Heart right ventricle (tissue), 16 donors: Measurements from ENCODE around the gene FAF1. TPM values are rescaled to one million over a fixed set of nuclear protein-coding genes. Genes with fewer than 3 reads are reported as not detected.

Source experiments
- ATAC-seq, 8 donors: fragments of 200-7000 bp; cut with Tn5 transposase; one replicate each; pipeline ENCODE4 v1.9.1; 2020; ENCODE audit warnings: mild to moderate bottlenecking in 8 of 8, moderate library complexity in 8 of 8, moderate number of reproducible peaks in 1 of 8
- DNase-seq, 2 donors: peaks; one replicate each; pipeline ENCODE4 v3.0.0-alpha.2; 2020
- H3K27ac ChIP-seq, 10 donors: fragments of 200-600 bp; sonication (generic) in 2 of 10; one replicate each; pipeline versions ENCODE4 v1.5.0 to v1.8.0; 2020 to 2022; ENCODE audit warnings: mild to moderate bottlenecking in 3 of 10
- H3K27me3 ChIP-seq, 7 donors: fragments of 200-600 bp; one replicate each; pipeline ENCODE4 v1.8.0; 2021 to 2022; ENCODE audit warnings: mild to moderate bottlenecking in 2 of 7
- H3K36me3 ChIP-seq, 9 donors: fragments of 200-600 bp; sonication (generic) in 1 of 9; one replicate each; pipeline versions ENCODE4 v1.5.0 to v1.8.0; 2020 to 2022; ENCODE audit warnings: mild to moderate bottlenecking in 2 of 9
- H3K4me1 ChIP-seq, 9 donors: fragments of 200-600 bp; sonication (generic) in 1 of 9; one replicate each; pipeline versions ENCODE4 v1.5.0 to v1.8.0; 2020 to 2022; ENCODE audit warnings: mild to moderate bottlenecking in 4 of 9
- H3K4me3 ChIP-seq, 10 donors: fragments of 200-600 bp; sonication (generic) in 2 of 10; one replicate each; pipeline versions ENCODE4 v1.5.0 to v1.8.0; 2020 to 2022; ENCODE audit warnings: mild to moderate bottlenecking in 7 of 10, moderate library complexity in 2 of 10
- H3K9me3 ChIP-seq, 11 donors: fragments of 200-600 bp in 10 of 11; sonication (generic) in 2 of 11; one replicate each; pipeline versions ENCODE4 v1.5.0 to v1.8.0; 2013 to 2022; ENCODE audit warnings: mild to moderate bottlenecking in 2 of 11, control low read depth in 1 of 11, moderate library complexity in 1 of 11
- CTCF ChIP-seq, 9 donors: fragments of 200-600 bp; sonication (generic) in 2 of 9; IDR thresholded peaks; one replicate each; pipeline versions ENCODE4 v1.5.0 to v1.8.0; 2021 to 2022; ENCODE audit warnings: antibody characterized with exemption in 9 of 9, mild to moderate bottlenecking in 5 of 9, moderate library complexity in 1 of 9
- WGBS, 2 donors: extraction: QIAGEN DNeasy Blood & Tissue Kit; methylation state at CpG; one replicate each; pipeline ENCODE4 v1.1.7; 2013; ENCODE audit warnings: inconsistent platforms in 1 of 2; 5-methylcytosine and 5-hydroxymethylcytosine counted together
- intact Hi-C, 10 donors: fragments of 100-400 bp; cut with DNase I; formaldehyde crosslinking; loops; one replicate each; pipeline versions ENCODE4 v1.11.1 to v1.14.2; 2022
- polyA plus RNA-seq, 2 donors: library from polyadenylated mRNA; stranded (reverse); fragments of 200-250 nt; gene quantifications; one replicate each; pipeline ENCODE4 v1.2.3, GENCODE V29; 2013
- total RNA-seq, 10 donors: library from RNA; stranded (reverse); fragmentation: NEBNext Ultra II Directional in 3 of 10; extraction: Animal tissue kit (Norgen Biotek cat#: 25700) in 3 of 10; gene quantifications; one replicate each; pipeline versions ENCODE4 v1.2.1 to v1.2.4, GENCODE V29; 2021 to 2023
- donor health status: Arrhythmogenic right ventricular cardiomyopathy.
- donor health status: ischemic (EF 13 %, LVEDD 7.1; RV severe dilation, severe dysfunction).
- donor health status: healthy with polysubstance abuse.
- donor health status: DM: no; HTN: yes; CAD: no.
- donor health status: DM: no; HTN: no; CAD: no.
- donor health status: ischemic (EF 25% LVEDD 6.9; RV normal size, moderate dysfunction).
- donor health status: ischemic (EF 25% LVEDD 5.7; RV mildly dilated, moderate dysfunction).
- donor health status: healthy.
- donor health status: DM: yes; HTN: yes; CAD: no.
- donor health status: Ischemic cardiomyopathy.
- donor health status: ischemic (EF 35%, LVEDD 5.7; RV mildly dilated, moderate dysfunction).
- donor health status: nonischemic (EF 11% LVEDD 7.7; RV severe dilation, severe dysfunction).
- donor health status: DM: yes; HTN: yes; CAD: no.
- donor health status: PGD.
- donor health status: ischemic (EF 29% LVEDD 5.4; RV normal size, mild dysfunction).
- donor health status: nonischemic (EF 23%, LVEDD 6.1; RV moderate dilation, normal function).

FAF1 gene
- total and polyA plus RNA-seq, 12 donors, result 30.9 to 102 (median 88.9) TPM

DNA sequence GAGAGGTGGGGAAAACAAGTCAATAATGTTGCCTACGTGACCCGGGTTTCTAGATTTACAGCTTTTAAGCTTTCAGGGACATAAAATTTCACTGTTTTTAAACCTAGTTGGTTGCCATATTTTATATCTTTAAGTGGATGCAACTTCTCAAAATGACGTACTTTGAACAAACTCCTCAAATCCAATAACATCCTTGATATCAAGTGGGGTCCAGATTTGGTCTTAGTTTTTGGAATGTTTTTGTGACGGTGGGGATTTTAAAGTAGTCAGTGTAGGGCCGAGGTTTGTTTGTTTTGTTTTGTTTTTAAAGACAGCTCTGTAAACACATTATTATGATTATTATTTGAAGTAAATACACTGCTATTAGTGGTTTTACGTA is 10.4 kb upstream of the FAF1 start:
- Histone ChIP-seq H3K9me3 (no peaks in the 10 kb centered on the region), H3K27ac (peak overlapping the region; percentile 47 to 99 (median 97)), H3K4me1 (peaks cover 0 to 45% (median 23%) of the 10 kb centered on the region in 9 donors), H3K27me3 (no peaks in the 10 kb centered on the region), H3K36me3 (no peaks in the 10 kb centered on the region), H3K4me3 (peak overlapping the region; percentile 0 to 95 (median 82))
- DNase-seq (no peak), ATAC-seq (no peak)
- no peak for TF ChIP-seq CTCF (IDR thresholded peaks at IDR 0.05)
- intact Hi-C loops, result loop anchor here in 2 of 10 donors (10.0 kb wide), 2 partner anchors 196 to 544 kb away; partner anchors contain the start of gene EPS15 (in 1 of the 2)
- WGBS, 2 donors, result 8 to 12% methylated on average over 6 of the region's 6 CpGs

DNA sequence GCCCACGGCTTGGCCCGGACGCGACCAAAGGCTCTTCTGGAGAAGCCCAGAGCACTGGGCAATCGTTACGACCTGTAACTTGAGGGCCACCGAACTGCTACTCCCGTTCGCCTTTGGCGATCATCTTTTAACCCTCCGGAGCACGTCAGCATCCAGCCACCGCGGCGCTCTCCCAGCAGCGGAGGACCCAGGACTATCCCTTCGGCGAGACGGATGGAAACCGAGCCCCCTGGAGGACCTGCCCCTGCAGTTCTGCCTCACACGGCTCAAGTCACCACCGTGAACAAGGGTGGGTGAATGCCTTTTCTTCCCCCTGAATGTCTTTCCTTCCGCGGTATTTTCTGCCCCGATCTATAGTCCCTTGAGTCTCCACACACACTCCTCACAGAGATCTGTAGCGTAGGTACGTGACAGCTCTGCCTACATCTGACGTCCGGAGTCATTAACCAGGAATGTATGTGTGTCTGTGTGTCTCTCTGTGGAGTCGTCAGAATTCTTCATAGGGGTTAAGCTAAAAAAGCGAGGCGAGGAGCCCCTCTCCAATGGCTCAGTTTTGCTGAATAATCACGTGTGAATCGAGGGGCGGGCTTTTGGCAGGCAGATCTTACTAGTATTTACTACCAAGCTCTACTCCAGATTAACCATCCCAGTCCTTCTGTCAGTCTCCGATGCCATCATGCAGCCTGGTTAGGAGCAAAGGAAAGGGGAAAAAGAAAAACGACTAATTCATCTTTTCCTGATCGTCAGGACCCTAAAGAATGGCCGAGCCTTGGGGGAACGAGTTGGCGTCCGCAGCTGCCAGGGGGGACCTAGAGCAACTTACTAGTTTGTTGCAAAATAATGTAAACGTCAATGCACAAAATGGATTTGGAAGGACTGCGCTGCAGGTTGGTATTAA is 9.8 kb upstream of the FAF1 start, which contains the start of gene CDKN2C:
CDKN2C (plus strand) TSS at position 635 of the 898 bp plus-strand sequence; CDS start at position 759, 124 bp downstream.
- ATAC-seq, result peak; percentile 24 to 61 (median 48)
- Histone ChIP-seq H3K27me3 (no peaks in the 10 kb centered on the region), H3K36me3 (no peaks in the 10 kb centered on the region), H3K4me3 (peak within 1 kb of the TSS; percentile 70 to 95 (median 82)), H3K9me3 (no peaks in the 10 kb centered on the region), H3K27ac (peak within 1 kb of the TSS; percentile 47 to 99 (median 97)), H3K4me1 (peaks cover 0 to 42% (median 23%) of the 10 kb centered on the region in 9 donors)
- DNase-seq, result peak; percentile 61 to 83
- intact Hi-C loops, result loop anchor here in 3 of 10 donors (1.0 to 10.0 kb wide), 4 partner anchors 7 to 545 kb away; partner anchors contain the start of gene EPS15 (in 1 of the 3)
- TF ChIP-seq CTCF (IDR thresholded peaks at IDR 0.05), result no peak
- 0 to 1% methylated on average over 44 of the region's 44 CpGs for WGBS, 2 donors

DNA sequence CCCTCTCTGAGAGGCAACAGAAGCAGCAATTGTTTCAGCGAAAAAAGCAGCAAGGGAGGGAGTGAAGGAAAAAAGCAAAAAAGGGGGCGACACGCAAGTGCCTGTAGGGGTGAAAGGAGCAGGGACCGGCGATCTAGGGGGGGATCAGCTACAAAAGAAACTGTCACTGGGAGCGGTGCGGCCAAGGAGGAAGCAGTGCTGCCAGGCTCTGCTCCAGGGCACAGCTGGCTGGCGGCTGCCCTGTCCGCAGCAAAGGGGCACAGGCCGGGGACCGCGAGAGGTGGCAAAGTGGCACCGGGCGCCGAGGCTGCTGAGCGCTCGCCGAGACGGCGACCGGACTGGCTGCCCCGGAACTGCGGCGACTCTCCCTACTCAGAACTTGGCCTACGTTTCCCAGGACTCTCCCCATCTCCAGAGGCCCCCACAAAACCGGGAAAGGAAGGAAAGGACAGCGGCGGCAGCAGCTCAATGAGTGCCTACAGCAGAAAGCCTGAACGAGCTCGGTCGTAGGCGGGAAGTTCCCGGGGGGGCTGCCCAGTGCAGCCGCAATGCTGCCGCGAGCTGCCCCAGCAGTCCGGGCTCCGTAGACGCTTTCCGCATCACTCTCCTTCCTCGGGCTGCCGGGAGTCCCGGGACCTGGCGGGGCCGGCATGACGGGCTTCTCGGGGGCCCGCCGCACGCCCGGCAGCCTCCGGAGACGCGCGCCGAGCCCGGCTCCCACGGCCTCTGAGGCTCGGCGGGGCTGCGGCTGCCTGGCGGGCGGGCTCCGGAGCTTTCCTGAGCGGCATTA is 8.9 kb upstream of the FAF1 start:
- whole genome bisulfite sequencing, 2 donors, result 0% methylated on average over 65 of the region's 65 CpGs
- TF ChIP-seq CTCF (IDR thresholded peaks at IDR 0.05), result no peak
- peak; percentile 18 to 65 (median 36) for ATAC-seq
- intact Hi-C loops, result loop anchor here in 2 of 10 donors (1.0 to 5.0 kb wide), 2 partner anchors 8 to 192 kb away; no protein-coding TSS in a partner anchor
- Histone ChIP-seq H3K4me1 (peaks cover 0 to 42% (median 23%) of the 10 kb centered on the region in 9 donors), H3K27me3 (no peaks in the 10 kb centered on the region), H3K9me3 (no peaks in the 10 kb centered on the region), H3K27ac (peak overlapping the region; percentile 47 to 99 (median 97)), H3K4me3 (peak overlapping the region; percentile 70 to 95 (median 82)), H3K36me3 (no peaks in the 10 kb centered on the region)
- peak; percentile 40 to 54 for DNase-seq
